ENCODE results near the gene CCNDBP1.
"Not testable (repeated sequence)": the region's sequence is repeated elsewhere in the genome, so short reads cannot be mapped to it uniquely, and the experiment has no call there.

CCNDBP1 gene

GRCh38 chr15:43214592-43215295 lies 29.5 kb downstream of the CCNDBP1 start:
- DNase-seq (ENCODE audit: low read depth in 2 of 2) = no peak

- DNase-seq (ENCODE audit: low read depth in 2 of 2) = no peak
Measured at GRCh38 chr15:43215961-43216360, 30.8 kb downstream of the CCNDBP1 start.

- no peak for DNase-seq (ENCODE audit: low read depth in 2 of 2)
Measured at GRCh38 chr15:43218908-43219706, 33.9 kb downstream of the CCNDBP1 start.

- no peak for DNase-seq (ENCODE audit: low read depth in 2 of 2)
Measured at GRCh38 chr15:43219929-43220928, 35.0 kb downstream of the CCNDBP1 start.

- no peak for DNase-seq (ENCODE audit: low read depth in 2 of 2)
Measured at GRCh38 chr15:43220991-43221403, 35.8 kb downstream of the CCNDBP1 start, which contains the start of gene EPB42. TSS of gene EPB42 (minus strand) at chr15:43221018. CDS start at chr15:43220825, 193 bp downstream.

GRCh38 chr15:43221422-43221821 lies 36.2 kb downstream of the CCNDBP1 start:
- no peak for DNase-seq (ENCODE audit: low read depth in 2 of 2)

- DNase-seq (ENCODE audit: low read depth in 2 of 2) = no peak
Measured at GRCh38 chr15:43225201-43225949, 40.2 kb downstream of the CCNDBP1 start.

- not testable (repeated sequence) for DNase-seq (ENCODE audit: low read depth in 2 of 2)
Measured at GRCh38 chr15:43225950-43226255, 40.7 kb downstream of the CCNDBP1 start.

- no peak for DNase-seq (ENCODE audit: low read depth in 2 of 2)
Measured at GRCh38 chr15:43226436-43227305, 41.5 kb downstream of the CCNDBP1 start.

GRCh38 chr15:43229977-43230376 lies 44.8 kb downstream of the CCNDBP1 start:
- no peak for DNase-seq (ENCODE audit: low read depth in 2 of 2)

GRCh38 chr15:43230640-43231115 lies 45.5 kb downstream of the CCNDBP1 start:
- DNase-seq (ENCODE audit: low read depth in 2 of 2) = no peak

GRCh38 chr15:43232289-43232874 lies 47.2 kb downstream of the CCNDBP1 start:
- no peak for DNase-seq (ENCODE audit: low read depth in 2 of 2)

GRCh38 chr15:43235536-43235935 lies 50.3 kb downstream of the CCNDBP1 start:
- DNase-seq (ENCODE audit: low read depth in 2 of 2) = no peak

GRCh38 chr15:43237842-43238470 lies 52.8 kb downstream of the CCNDBP1 start:
- DNase-seq (ENCODE audit: low read depth in 2 of 2) = no peak

- no peak for DNase-seq (ENCODE audit: low read depth in 2 of 2)
Measured at GRCh38 chr15:43238671-43239131, 53.5 kb downstream of the CCNDBP1 start.

- DNase-seq (ENCODE audit: low read depth in 2 of 2) = no peak
Measured at GRCh38 chr15:43239732-43240491, 54.7 kb downstream of the CCNDBP1 start.

GRCh38 chr15:43241100-43241499 lies 55.9 kb downstream of the CCNDBP1 start:
- no peak for DNase-seq (ENCODE audit: low read depth in 2 of 2)

- no peak for DNase-seq (ENCODE audit: low read depth in 2 of 2)
Measured at GRCh38 chr15:43242616-43243015, 57.4 kb downstream of the CCNDBP1 start.
